ENCODE data around the gene UPK3B.

- TF ChIP-seq, protein P1, sequence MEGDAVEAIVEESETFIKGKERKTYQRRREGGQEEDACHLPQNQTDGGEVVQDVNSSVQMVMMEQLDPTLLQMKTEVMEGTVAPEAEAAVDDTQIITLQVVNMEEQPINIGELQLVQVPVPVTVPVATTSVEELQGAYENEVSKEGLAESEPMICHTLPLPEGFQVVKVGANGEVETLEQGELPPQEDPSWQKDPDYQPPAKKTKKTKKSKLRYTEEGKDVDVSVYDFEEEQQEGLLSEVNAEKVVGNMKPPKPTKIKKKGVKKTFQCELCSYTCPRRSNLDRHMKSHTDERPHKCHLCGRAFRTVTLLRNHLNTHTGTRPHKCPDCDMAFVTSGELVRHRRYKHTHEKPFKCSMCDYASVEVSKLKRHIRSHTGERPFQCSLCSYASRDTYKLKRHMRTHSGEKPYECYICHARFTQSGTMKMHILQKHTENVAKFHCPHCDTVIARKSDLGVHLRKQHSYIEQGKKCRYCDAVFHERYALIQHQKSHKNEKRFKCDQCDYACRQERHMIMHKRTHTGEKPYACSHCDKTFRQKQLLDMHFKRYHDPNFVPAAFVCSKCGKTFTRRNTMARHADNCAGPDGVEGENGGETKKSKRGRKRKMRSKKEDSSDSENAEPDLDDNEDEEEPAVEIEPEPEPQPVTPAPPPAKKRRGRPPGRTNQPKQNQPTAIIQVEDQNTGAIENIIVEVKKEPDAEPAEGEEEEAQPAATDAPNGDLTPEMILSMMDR (IDR thresholded peaks at IDR 0.05; ENCODE audit: insufficient read depth, low read depth, low read length) = no peak
- no peak for TF ChIP-seq EZH2 (IDR thresholded peaks at IDR 0.05; ENCODE audit: insufficient read depth, low read length)
These were observed 4.9 kb upstream of the UPK3B start for GRCh38 chr7:76505168-76506080.

Data from astrocyte (in vitro differentiated cells and primary cell).